Neuron (in vitro differentiated cells): ENCODE results near the gene LGR4.

Experiments used
- H2AFZ ChIP-seq: one replicate; pipeline ENCODE4 v1.6.1; 2013; ENCODE audit warnings: low read depth, mild to moderate bottlenecking, inconsistent platforms, low read length, moderate library complexity
- H3K27me3 ChIP-seq: one replicate; pipeline ENCODE4 v1.6.1; 2013; ENCODE audit warnings: low read length; ENCODE audit not compliant: insufficient read depth
- H3K36me3 ChIP-seq: one replicate; pipeline ENCODE4 v1.6.1; 2013; ENCODE audit warnings: low read length; ENCODE audit not compliant: insufficient read depth
- H3K4me1 ChIP-seq: one replicate; pipeline ENCODE4 v1.6.1; 2013; ENCODE audit warnings: low read length; ENCODE audit not compliant: insufficient read depth
- H3K4me3 ChIP-seq: 2 replicates; pipeline ENCODE4 v1.5.1; 2013; ENCODE audit warnings: mild to moderate bottlenecking, low read length, moderate library complexity
- H3K9me3 ChIP-seq: one replicate; pipeline ENCODE4 v1.6.1; 2013; ENCODE audit warnings: low read length

LGR4 gene

GRCh38 chr11:27501100-27501499 is 28.5 kb upstream of the LGR4 start:
- H3K27me3 ChIP-seq: no peaks in the 10 kb centered on the region
- peaks cover 39% of the 10 kb centered on the region for H3K36me3 ChIP-seq

GRCh38 chr11:27497911-27498310 is 25.3 kb upstream of the LGR4 start:
- Histone ChIP-seq H3K9me3 (no peaks in the 10 kb centered on the region), H3K4me1 (no peaks in the 10 kb centered on the region), H3K27me3 (no peaks in the 10 kb centered on the region), H3K4me3 (no peak overlapping the region), H2AFZ (no peak overlapping the region), H3K36me3 (peaks cover 54% of the 10 kb centered on the region)

More at GRCh38 chr11:27501100-27501499, 28.5 kb upstream of the LGR4 start:
- Histone ChIP-seq H2AFZ (no peak overlapping the region), H3K9me3 (no peaks in the 10 kb centered on the region), H3K4me3 (no peak overlapping the region), H3K4me1 (peaks cover 8% of the 10 kb centered on the region)

GRCh38 chr11:27497284-27497866 is 24.8 kb upstream of the LGR4 start:
- no peaks in the 10 kb centered on the region for H3K4me1 ChIP-seq
- no peak overlapping the region for H2AFZ ChIP-seq
- peaks cover 58% of the 10 kb centered on the region for H3K36me3 ChIP-seq
- H3K27me3 ChIP-seq: no peaks in the 10 kb centered on the region
- H3K9me3 ChIP-seq: no peaks in the 10 kb centered on the region
- H3K4me3 ChIP-seq: no peak overlapping the region

- Histone ChIP-seq H3K9me3 (peaks cover 1% of the 10 kb centered on the region), H2AFZ (no peak overlapping the region), H3K27me3 (no peaks in the 10 kb centered on the region), H3K36me3 (peaks cover 59% of the 10 kb centered on the region), H3K4me1 (no peaks in the 10 kb centered on the region), H3K4me3 (no peak overlapping the region)
Observed at GRCh38 chr11:27496461-27496860, 23.9 kb upstream of the LGR4 start.

- H3K4me1 ChIP-seq: no peaks in the 10 kb centered on the region
- H3K4me3 ChIP-seq: no peak overlapping the region
- peaks cover 59% of the 10 kb centered on the region for H3K36me3 ChIP-seq
- peaks cover 5% of the 10 kb centered on the region for H3K9me3 ChIP-seq
- H3K27me3 ChIP-seq: no peaks in the 10 kb centered on the region
- no peak overlapping the region for H2AFZ ChIP-seq
Observed at GRCh38 chr11:27495710-27496300, 23.2 kb upstream of the LGR4 start.

- no peak overlapping the region for H3K4me3 ChIP-seq
Observed at GRCh38 chr11:27489092-27489491, 16.5 kb upstream of the LGR4 start.

GRCh38 chr11:27487706-27488105 is 15.1 kb upstream of the LGR4 start:
- Histone ChIP-seq H3K4me3 (no peak overlapping the region), H3K9me3 (peaks cover 11% of the 10 kb centered on the region), H3K27me3 (no peaks in the 10 kb centered on the region), H2AFZ (no peak overlapping the region), H3K36me3 (peaks cover 21% of the 10 kb centered on the region), H3K4me1 (no peaks in the 10 kb centered on the region)

More at GRCh38 chr11:27489092-27489491, 16.5 kb upstream of the LGR4 start:
- no peak overlapping the region for H2AFZ ChIP-seq
- peaks cover 11% of the 10 kb centered on the region for H3K9me3 ChIP-seq
- no peaks in the 10 kb centered on the region for H3K27me3 ChIP-seq
- no peaks in the 10 kb centered on the region for H3K4me1 ChIP-seq
- peaks cover 30% of the 10 kb centered on the region for H3K36me3 ChIP-seq

- Histone ChIP-seq H3K27me3 (no peaks in the 10 kb centered on the region), H3K4me1 (no peaks in the 10 kb centered on the region), H3K36me3 (peaks cover 6% of the 10 kb centered on the region), H2AFZ (no peak overlapping the region), H3K9me3 (peaks cover 9% of the 10 kb centered on the region), H3K4me3 (no peak overlapping the region)
Observed at GRCh38 chr11:27485930-27486773, 13.6 kb upstream of the LGR4 start.

- H2AFZ ChIP-seq: no peak overlapping the region
- no peaks in the 10 kb centered on the region for H3K9me3 ChIP-seq
- no peaks in the 10 kb centered on the region for H3K36me3 ChIP-seq
- H3K4me1 ChIP-seq: no peaks in the 10 kb centered on the region
- H3K4me3 ChIP-seq: no peak overlapping the region
- H3K27me3 ChIP-seq: no peaks in the 10 kb centered on the region
Observed at GRCh38 chr11:27482793-27483192, 10.2 kb upstream of the LGR4 start.

- H3K9me3 ChIP-seq: no peaks in the 10 kb centered on the region
- H3K27me3 ChIP-seq: no peaks in the 10 kb centered on the region
- no peak overlapping the region for H2AFZ ChIP-seq
- H3K4me1 ChIP-seq: no peaks in the 10 kb centered on the region
- no peaks in the 10 kb centered on the region for H3K36me3 ChIP-seq
- no peak overlapping the region for H3K4me3 ChIP-seq
Observed at GRCh38 chr11:27481992-27482391, 9.4 kb upstream of the LGR4 start.

- Histone ChIP-seq H3K27me3 (no peaks in the 10 kb centered on the region), H3K4me3 (no peak overlapping the region), H2AFZ (no peak overlapping the region), H3K36me3 (no peaks in the 10 kb centered on the region), H3K9me3 (no peaks in the 10 kb centered on the region), H3K4me1 (no peaks in the 10 kb centered on the region)
Observed at GRCh38 chr11:27477831-27478230, 5.2 kb upstream of the LGR4 start.

- H2AFZ ChIP-seq: no peak overlapping the region
Observed at GRCh38 chr11:27477243-27477642, 4.7 kb upstream of the LGR4 start.

GRCh38 chr11:27475622-27476021 is 3.0 kb upstream of the LGR4 start:
- Histone ChIP-seq H3K27me3 (no peaks in the 10 kb centered on the region), H2AFZ (no peak overlapping the region), H3K4me3 (no peak overlapping the region), H3K9me3 (no peaks in the 10 kb centered on the region), H3K4me1 (peaks cover under 1% of the 10 kb centered on the region), H3K36me3 (no peaks in the 10 kb centered on the region)

More at GRCh38 chr11:27477243-27477642, 4.7 kb upstream of the LGR4 start:
- Histone ChIP-seq H3K27me3 (no peaks in the 10 kb centered on the region), H3K9me3 (no peaks in the 10 kb centered on the region), H3K36me3 (no peaks in the 10 kb centered on the region), H3K4me1 (no peaks in the 10 kb centered on the region), H3K4me3 (no peak overlapping the region)
